Upper lobe of left lung (tissue), 6 donors: ENCODE data around the gene MRPS27. TPM values are rescaled to one million over a fixed set of nuclear protein-coding genes. Genes with fewer than 3 reads are reported as not detected.
A peak's percentile ranks its signal among the peaks of the same experiment; 100 is the strongest.

Source experiments
- ATAC-seq, 2 donors: fragments of 200-7000 bp; cut with Tn5 transposase; one replicate each; pipeline ENCODE4 v1.9.1; 2022; ENCODE audit warnings: mild to moderate bottlenecking in 2 of 2, moderate library complexity in 2 of 2; ENCODE audit not compliant: low FRiP score in 2 of 2
- DNase-seq, 2 donors: peaks; one replicate each; pipeline ENCODE4 v3.0.0-alpha.2; 2019 to 2020
- H3K27ac ChIP-seq, 4 donors: fragments of 200-600 bp; sonication (generic); one replicate each; pipeline ENCODE4 v1.5.1; 2016 to 2019
- H3K27me3 ChIP-seq, 4 donors: fragments of 200-600 bp; sonication (generic); one replicate each; pipeline ENCODE4 v1.5.1; 2017 to 2019
- H3K36me3 ChIP-seq, 4 donors: fragments of 200-600 bp; sonication (generic); one replicate each; pipeline ENCODE4 v1.5.1; 2016 to 2019
- H3K4me1 ChIP-seq, 4 donors: fragments of 200-600 bp; sonication (generic); one replicate each; pipeline ENCODE4 v1.5.1; 2018 to 2019
- H3K4me3 ChIP-seq, 4 donors: fragments of 200-600 bp; sonication (generic); one replicate each; pipeline ENCODE4 v1.5.1; 2017 to 2019; ENCODE audit warnings: mild to moderate bottlenecking in 2 of 4, moderate library complexity in 1 of 4
- H3K9me3 ChIP-seq, 4 donors: fragments of 200-600 bp; sonication (generic); one replicate each; pipeline ENCODE4 v1.5.1; 2018 to 2019
- CTCF ChIP-seq, 6 experiments: fragments of 450-650 bp in 4 of 6; fragments of 200-600 bp in 2 of 6; sonication (generic) in 2 of 6; IDR thresholded peaks; one replicate each; pipeline ENCODE4 v1.5.1; 2016 to 2019; ENCODE audit warnings: antibody characterized with exemption in 6 of 6
- EP300 ChIP-seq, 4 donors: sonication (generic); formaldehyde crosslinking; IDR thresholded peaks; one replicate each; pipeline ENCODE4 v1.5.1; 2017; ENCODE audit warnings: antibody characterized with exemption in 4 of 4, control low read depth in 2 of 4
- POLR2A ChIP-seq, 4 donors: fragments of 450-650 bp; IDR thresholded peaks; one replicate each; pipeline ENCODE4 v1.5.1; 2016 to 2017; ENCODE audit warnings: antibody characterized with exemption in 4 of 4, mild to moderate bottlenecking in 2 of 4
- POLR2AphosphoS5 ChIP-seq, 2 donors: sonication (generic); formaldehyde crosslinking; IDR thresholded peaks; one replicate each; pipeline ENCODE4 v1.5.1; 2017; ENCODE audit warnings: antibody characterized with exemption in 2 of 2
- WGBS, 2 donors: methylation state at CpG; one replicate each; pipeline ENCODE4 v1.1.5; 2017 to 2018; 5-methylcytosine and 5-hydroxymethylcytosine counted together
- total RNA-seq, 6 donors: library from RNA; depleted of rRNA in 4 of 6; stranded (reverse); fragments of >200 nt in 4 of 6; gene quantifications; one replicate each; pipeline versions ENCODE4 v1.1.0 to v1.2.1, GENCODE V29; 2016 to 2021
- donor health status: DM: no; HTN: no; CAD: no; lungs with moderate emphysema.
- donor health status: DM: no; HTN: yes; CAD: no; lungs with severe emphysema.

MRPS27 gene
- total RNA-seq, 6 donors from 2014 or later: 15.7 to 36.9 (median 34.4) TPM

GRCh38 chr5:72246954-72247442 is 73.0 kb downstream of the MRPS27 start:
- no peaks in the 10 kb centered on the region for H3K9me3 ChIP-seq
- no peaks in the 10 kb centered on the region for H3K36me3 ChIP-seq
- TF ChIP-seq POLR2A (IDR thresholded peaks at IDR 0.05): no peak
- no peak for TF ChIP-seq EP300 (IDR thresholded peaks at IDR 0.05)
- TF ChIP-seq CTCF (IDR thresholded peaks at IDR 0.05): no peak
- TF ChIP-seq POLR2AphosphoS5 (IDR thresholded peaks at IDR 0.05): no peak
- 49 to 56% methylated on average over 4 of the region's 4 CpGs for WGBS, 2 donors
- ATAC-seq: no peak
- H3K4me1 ChIP-seq: peaks cover 23 to 30% (median 27%) of the 10 kb centered on the region in 4 donors
- no peak for DNase-seq
- peak overlapping the region in 1 of 4 donors; percentile 10 for H3K27ac ChIP-seq
- H3K4me3 ChIP-seq: no peak overlapping the region
- H3K27me3 ChIP-seq: no peaks in the 10 kb centered on the region

GRCh38 chr5:72245951-72246532 is 74.0 kb downstream of the MRPS27 start:
- H3K4me1 ChIP-seq: peaks cover 23 to 30% (median 27%) of the 10 kb centered on the region in 4 donors
- TF ChIP-seq POLR2AphosphoS5 (IDR thresholded peaks at IDR 0.05): no peak
- TF ChIP-seq EP300 (IDR thresholded peaks at IDR 0.05): no peak
- TF ChIP-seq CTCF (IDR thresholded peaks at IDR 0.05): peak in 1 of 6 experiments; percentile 11
- no peak for TF ChIP-seq POLR2A (IDR thresholded peaks at IDR 0.05)
- no peaks in the 10 kb centered on the region for H3K9me3 ChIP-seq
- DNase-seq: no peak
- H3K4me3 ChIP-seq: no peak overlapping the region
- peak overlapping the region in 2 of 4 donors; percentile 10 to 37 for H3K27ac ChIP-seq
- ATAC-seq: no peak
- H3K36me3 ChIP-seq: no peaks in the 10 kb centered on the region
- 72 to 77% methylated on average over 3 of the region's 3 CpGs for WGBS, 2 donors
- H3K27me3 ChIP-seq: no peaks in the 10 kb centered on the region

GRCh38 chr5:72245546-72245945 is 74.5 kb downstream of the MRPS27 start:
- Histone ChIP-seq H3K36me3 (no peaks in the 10 kb centered on the region), H3K27me3 (no peaks in the 10 kb centered on the region), H3K4me3 (no peak overlapping the region), H3K9me3 (no peaks in the 10 kb centered on the region), H3K4me1 (peaks cover 23 to 30% (median 27%) of the 10 kb centered on the region in 4 donors), H3K27ac (no peak overlapping the region)
- DNase-seq (no peak), ATAC-seq (no peak)
- TF ChIP-seq POLR2AphosphoS5 (IDR thresholded peaks at IDR 0.05): no peak
- TF ChIP-seq POLR2A (IDR thresholded peaks at IDR 0.05): no peak
- TF ChIP-seq CTCF (IDR thresholded peaks at IDR 0.05): no peak
- TF ChIP-seq EP300 (IDR thresholded peaks at IDR 0.05): no peak
- 97 to 100% methylated on average over 1 of the region's 1 CpG for WGBS, 2 donors

- whole genome bisulfite sequencing, 2 donors: 83 to 94% methylated on average over 2 of the region's 2 CpGs
- H3K4me3 ChIP-seq: no peak overlapping the region
- no peaks in the 10 kb centered on the region for H3K9me3 ChIP-seq
- ATAC-seq (peak in 1 of 2 donors; percentile 40), DNase-seq (no peak)
- no peak overlapping the region for H3K27ac ChIP-seq
- H3K4me1 ChIP-seq: peaks cover 23 to 30% (median 27%) of the 10 kb centered on the region in 4 donors
- H3K27me3 ChIP-seq: no peaks in the 10 kb centered on the region
- peak in 1 of 6 experiments; percentile 18 for TF ChIP-seq CTCF (IDR thresholded peaks at IDR 0.05)
- no peak for TF ChIP-seq EP300 (IDR thresholded peaks at IDR 0.05)
- no peaks in the 10 kb centered on the region for H3K36me3 ChIP-seq
Observed at GRCh38 chr5:72244862-72245371, 75.1 kb downstream of the MRPS27 start.

- H3K4me3 ChIP-seq: no peak overlapping the region
- H3K27me3 ChIP-seq: no peaks in the 10 kb centered on the region
- TF ChIP-seq POLR2AphosphoS5 (IDR thresholded peaks at IDR 0.05): no peak
- TF ChIP-seq EP300 (IDR thresholded peaks at IDR 0.05): no peak
- no peak for TF ChIP-seq POLR2A (IDR thresholded peaks at IDR 0.05)
- no peak for TF ChIP-seq CTCF (IDR thresholded peaks at IDR 0.05)
- 78 to 88% methylated on average over 2 of the region's 2 CpGs for WGBS, 2 donors
- no peaks in the 10 kb centered on the region for H3K36me3 ChIP-seq
- peaks cover 23 to 29% (median 26%) of the 10 kb centered on the region in 4 donors for H3K4me1 ChIP-seq
- H3K9me3 ChIP-seq: no peaks in the 10 kb centered on the region
- DNase-seq (no peak), ATAC-seq (no peak)
- no peak overlapping the region for H3K27ac ChIP-seq
Observed at GRCh38 chr5:72243706-72244105, 76.3 kb downstream of the MRPS27 start.
